CD14-positive monocyte (primary cell): ENCODE results near the gene GALNT17. TPM values are rescaled to one million over a fixed set of nuclear protein-coding genes. Genes with fewer than 3 reads are reported as not detected.

ENCODE experiments used
- DNase-seq, 3 donors: peaks; one replicate each; pipeline ENCODE4 v3.0.0-alpha.2; 2011 to 2022
- H2AFZ ChIP-seq: 2 replicates; pipeline ENCODE4 v1.6.0; 2012; ENCODE audit warnings: mild to moderate bottlenecking, low read depth, low read length, inconsistent platforms; ENCODE audit not compliant: insufficient read depth, poor library complexity, severe bottlenecking
- H3K27ac ChIP-seq, 2 donors: 1 replicate in 1 of 2; 2 replicates in 1 of 2; pipeline ENCODE4 v1.5.1; 2012 to 2013; ENCODE audit warnings: low read length in 2 of 2, control low read depth in 1 of 2, inconsistent platforms in 1 of 2, low read depth in 1 of 2, mild to moderate bottlenecking in 1 of 2
- H3K27me3 ChIP-seq, 2 donors: one replicate each; pipeline versions ENCODE4 v1.6.0 to v1.6.1; 2011 to 2013; ENCODE audit warnings: low read length in 2 of 2; ENCODE audit not compliant: control insufficient read depth in 2 of 2, insufficient read depth in 2 of 2
- H3K36me3 ChIP-seq, 2 donors: replicated peaks in 1 of 2; 1 replicate in 1 of 2; 2 replicates in 1 of 2; pipeline versions ENCODE4 v1.5.1 to v1.6.1; 2012 to 2013; ENCODE audit warnings: low read length in 2 of 2, control low read depth in 1 of 2, inconsistent platforms in 1 of 2, mild to moderate bottlenecking in 1 of 2; ENCODE audit not compliant: insufficient read depth in 2 of 2, control insufficient read depth in 1 of 2
- H3K4me1 ChIP-seq, 2 donors: 1 replicate in 1 of 2; 2 replicates in 1 of 2; pipeline versions ENCODE4 v1.5.1 to v1.6.1; 2012 to 2013; ENCODE audit warnings: low read length in 2 of 2, control low read depth in 1 of 2, inconsistent platforms in 1 of 2, mild to moderate bottlenecking in 1 of 2, moderate library complexity in 1 of 2; ENCODE audit not compliant: insufficient read depth in 2 of 2, control insufficient read depth in 1 of 2
- H3K4me2 ChIP-seq: replicated peaks from 2 replicates; pipeline ENCODE3; 2012; ENCODE audit warnings: low read length, moderate library complexity, mild to moderate bottlenecking; ENCODE audit not compliant: poor library complexity, severe bottlenecking; ENCODE audit errors: extremely low read depth
- H3K4me3 ChIP-seq, 3 experiments: fragments of 200-600 bp in 1 of 3; sonication (generic) in 1 of 3; replicated peaks in 1 of 3; 1 replicate in 2 of 3; 2 replicates in 1 of 3; pipeline ENCODE4 v1.5.1; 2011 to 2013; ENCODE audit warnings: low read length in 3 of 3, mild to moderate bottlenecking in 3 of 3, control low read depth in 2 of 3, low read depth in 2 of 3, inconsistent platforms in 1 of 3, moderate library complexity in 1 of 3
- H3K79me2 ChIP-seq: 2 replicates; pipeline ENCODE4 v1.6.0; 2012; ENCODE audit warnings: mild to moderate bottlenecking, control low read depth, inconsistent platforms, low read length, moderate library complexity; ENCODE audit not compliant: insufficient read depth
- H3K9ac ChIP-seq: 2 replicates; pipeline ENCODE4 v1.6.0; 2017; ENCODE audit warnings: low read length, mild to moderate bottlenecking; ENCODE audit not compliant: insufficient read depth, poor library complexity, severe bottlenecking
- H3K9me3 ChIP-seq, 2 donors: replicated peaks in 1 of 2; 1 replicate in 1 of 2; 2 replicates in 1 of 2; pipeline versions ENCODE4 v1.5.1 to v1.6.1; 2012 to 2013; ENCODE audit warnings: low read length in 2 of 2, control low read depth in 1 of 2; ENCODE audit not compliant: control insufficient read depth in 1 of 2, insufficient read depth in 1 of 2
- H4K20me1 ChIP-seq: 2 replicates; pipeline ENCODE4 v1.6.0; 2012; ENCODE audit warnings: mild to moderate bottlenecking, low read length, control low read depth, moderate library complexity; ENCODE audit not compliant: insufficient read depth
- H3K27ac Mint-ChIP-seq, 7 donors: one replicate each; pipeline ENCODE4 v1.8.0; 2020; ENCODE audit warnings: mild to moderate bottlenecking in 7 of 7, mixed read lengths in 7 of 7, moderate library complexity in 6 of 7, inconsistent platforms in 2 of 7
- H3K27me3 Mint-ChIP-seq, 3 donors: one replicate each; pipeline ENCODE4 v1.8.0; 2021 to 2022; ENCODE audit warnings: low read depth in 3 of 3, mild to moderate bottlenecking in 3 of 3, mixed read lengths in 3 of 3, moderate library complexity in 3 of 3, inconsistent platforms in 1 of 3
- H3K36me3 Mint-ChIP-seq, 2 donors: one replicate each; pipeline ENCODE4 v1.8.0; 2020; ENCODE audit warnings: mixed read lengths in 2 of 2, inconsistent platforms in 1 of 2, mild to moderate bottlenecking in 1 of 2
- H3K4me1 Mint-ChIP-seq: one replicate; pipeline ENCODE4 v1.8.0; 2020; ENCODE audit warnings: mild to moderate bottlenecking, mixed read lengths
- H3K4me3 Mint-ChIP-seq, 2 donors: one replicate each; pipeline ENCODE4 v1.8.0; 2020; ENCODE audit warnings: mild to moderate bottlenecking in 2 of 2, mixed read lengths in 2 of 2, moderate library complexity in 1 of 2
- H3K9me3 Mint-ChIP-seq, 7 donors: one replicate each; pipeline ENCODE4 v1.8.0; 2020 to 2022; ENCODE audit warnings: mixed read lengths in 7 of 7, mild to moderate bottlenecking in 6 of 7, moderate library complexity in 6 of 7, inconsistent platforms in 2 of 7
- CTCF ChIP-seq: fragments of 200-600 bp; IDR thresholded peaks from one replicate; pipeline ENCODE4 v1.8.0; 2022; ENCODE audit warnings: antibody characterized with exemption, mild to moderate bottlenecking
- intact Hi-C, 2 donors: fragments of 100-400 bp; cut with micrococcal nuclease; formaldehyde crosslinking; loops; one replicate each; pipeline versions ENCODE4 v1.15.0 to v1.15.1; 2023
- polyA plus RNA-seq, 3 donors: library from polyadenylated mRNA; depleted of rRNA in 1 of 3; unstranded in 2 of 3; stranded (reverse) in 1 of 3; fragments of 300-500 nt in 2 of 3; fragments of >200 nt in 1 of 3; fragmentation: Illumina TruSeq in 2 of 3; gene quantifications; 1 replicate in 2 of 3; 2 replicates in 1 of 3; pipeline ENCODE4 v1.2.3, GENCODE V29; 2012 to 2021
- small RNA-seq: library from RNA; depleted of rRNA; stranded (forward); fragments of <200 nt; gene quantifications from one replicate; pipeline ENCODE3, GENCODE V24; 2012; ENCODE audit warnings: low read depth; ENCODE audit not compliant: insufficient read length

The GALNT17 gene
- polyA plus RNA-seq, 3 donors, result not detected

GRCh38 chr7:71761336-71761735, 629.4 kb downstream of the GALNT17 start:
- H3K27me3 Mint-ChIP-seq, result peaks cover 0 to 2% (median 1%) of the 10 kb centered on the region in 3 donors
- no peak overlapping the region for H3K9ac ChIP-seq
- no peak for DNase-seq
- intact Hi-C loops, result no loop called here
- no peak overlapping the region for H3K27ac ChIP-seq
- peaks cover 9% of the 10 kb centered on the region in 2 donors for H3K9me3 ChIP-seq
- H3K36me3 ChIP-seq, result no peaks in the 10 kb centered on the region
- H3K9me3 Mint-ChIP-seq, result peaks cover 3 to 30% (median 21%) of the 10 kb centered on the region in 7 donors
- H4K20me1 ChIP-seq, result no peaks in the 10 kb centered on the region
- H3K4me3 ChIP-seq, result no peak overlapping the region
- H2AFZ ChIP-seq, result no peak overlapping the region
- H3K79me2 ChIP-seq, result no peaks in the 10 kb centered on the region
- no peak for TF ChIP-seq CTCF
- H3K4me1 ChIP-seq, result no peaks in the 10 kb centered on the region
- H3K27ac Mint-ChIP-seq, result no peak overlapping the region
- H3K36me3 Mint-ChIP-seq, result no peaks in the 10 kb centered on the region
- H3K4me3 Mint-ChIP-seq, result no peak overlapping the region
- no peaks in the 10 kb centered on the region for H3K27me3 ChIP-seq
- no peaks in the 10 kb centered on the region for H3K4me1 Mint-ChIP-seq
- H3K4me2 ChIP-seq, result no peak overlapping the region

Small RNAs within 50 kb of the gene (small RNA-seq; reads per million reads assigned to genes)
- gene MIR3914-1 (not detected), gene RN7SKP75 (not detected)
